Natural killer cell (primary cell): ENCODE measurements around the gene CASP8AP2. TPM values are rescaled to one million over a fixed set of nuclear protein-coding genes. Genes with fewer than 3 reads are reported as not detected.
"Not testable (repeated sequence)": the region's sequence is repeated elsewhere in the genome, so short reads cannot be mapped to it uniquely, and the experiment has no call there.

ENCODE experiments used
- ATAC-seq, 3 donors: fragments of 150-1000 bp in 2 of 3; fragments of 200-7000 bp in 1 of 3; cut with Tn5 transposase; 1 replicate in 1 of 3; 2 replicates in 2 of 3; pipeline ENCODE4 v1.10.0; 2021; ENCODE audit warnings: mild to moderate bottlenecking in 2 of 3, moderate library complexity in 2 of 3
- DNase-seq, 2 donors: peaks; one replicate each; pipeline versions ENCODE4 v3.0.0 to v3.0.0-alpha.2; 2013 to 2021; ENCODE audit warnings: mixed read lengths in 1 of 2
- H3K27ac ChIP-seq: one replicate; pipeline ENCODE4 v1.5.1; 2013; ENCODE audit warnings: mild to moderate bottlenecking, low read length
- H3K27me3 ChIP-seq: one replicate; pipeline ENCODE4 v1.6.1; 2013; ENCODE audit warnings: low read length; ENCODE audit not compliant: control insufficient read depth, insufficient read depth
- H3K36me3 ChIP-seq: one replicate; pipeline ENCODE4 v1.6.1; 2013; ENCODE audit warnings: low read length; ENCODE audit not compliant: control insufficient read depth, insufficient read depth
- H3K4me1 ChIP-seq: one replicate; pipeline ENCODE4 v1.6.1; 2013; ENCODE audit warnings: low read length; ENCODE audit not compliant: control insufficient read depth, insufficient read depth
- H3K4me3 ChIP-seq: one replicate; pipeline ENCODE4 v1.5.1; 2013; ENCODE audit warnings: low read length
- H3K9me3 ChIP-seq: one replicate; pipeline ENCODE4 v1.6.1; 2013; ENCODE audit warnings: low read length; ENCODE audit not compliant: control insufficient read depth, insufficient read depth
- H3K27ac Mint-ChIP-seq, 2 donors: one replicate each; pipeline ENCODE4 v1.8.0; 2022; ENCODE audit warnings: mild to moderate bottlenecking in 2 of 2, mixed read lengths in 2 of 2, moderate library complexity in 1 of 2
- H3K27me3 Mint-ChIP-seq, 2 donors: one replicate each; pipeline ENCODE4 v1.8.0; 2022; ENCODE audit warnings: low read depth in 2 of 2, mixed read lengths in 2 of 2
- H3K36me3 Mint-ChIP-seq: one replicate; pipeline ENCODE4 v1.8.0; 2022; ENCODE audit warnings: mixed read lengths
- H3K4me1 Mint-ChIP-seq, 2 donors: one replicate each; pipeline ENCODE4 v1.8.0; 2022; ENCODE audit warnings: mixed read lengths in 2 of 2
- H3K4me3 Mint-ChIP-seq: one replicate; pipeline ENCODE4 v1.8.0; 2022; ENCODE audit warnings: mild to moderate bottlenecking, moderate library complexity, mixed read lengths
- H3K9me3 Mint-ChIP-seq, 2 donors: one replicate each; pipeline ENCODE4 v1.8.0; 2022; ENCODE audit warnings: mixed read lengths in 2 of 2
- WGBS: methylation state at CpG from one replicate; pipeline ENCODE4 v1.1.7; 2013; ENCODE audit warnings: missing lambda C conversion rate; ENCODE audit not compliant: insufficient coverage; 5-methylcytosine and 5-hydroxymethylcytosine counted together
- intact Hi-C: fragments of 100-400 bp; cut with micrococcal nuclease; formaldehyde crosslinking; loops from one replicate; pipeline ENCODE4 v1.14.2; 2022
- total RNA-seq, 4 donors: library from RNA; stranded (reverse); fragments of 120-200 nt in 1 of 4; gene quantifications; one replicate each; pipeline versions ENCODE4 v1.2.3 to v1.2.4, GENCODE V29; 2013 to 2022
- TF ChIP-seq, protein P1 (sequence below): fragments of 200-600 bp; IDR thresholded peaks from one replicate; pipeline ENCODE4 v1.8.0; 2022; ENCODE audit warnings: antibody characterized with exemption

The CASP8AP2 gene
- total RNA-seq, 3 donors from 2014 or later (not counting 1 experiment from before 2014, with no cell fraction given), result 24.3 to 31.8 (median 25.4) TPM

DNA sequence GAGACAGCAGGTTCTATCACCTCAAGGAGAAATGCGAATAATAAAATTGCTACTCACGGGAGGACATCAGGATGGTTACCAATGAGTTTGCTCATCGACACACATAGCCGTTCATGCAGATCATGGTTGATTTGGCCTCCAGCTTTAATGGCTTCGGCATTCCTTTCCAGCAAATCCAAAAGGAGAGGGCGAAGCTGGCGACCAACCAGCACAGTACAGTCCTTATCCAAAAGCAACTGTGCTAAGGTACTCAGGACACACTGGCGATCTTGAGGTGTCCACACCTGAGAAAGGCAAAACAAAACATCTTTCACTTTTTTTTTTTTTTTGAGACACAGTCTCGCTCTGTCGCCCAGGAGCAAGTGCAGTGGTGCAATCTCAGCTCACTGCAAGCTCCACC lies 26.4 kb upstream of the CASP8AP2 start:
- TF ChIP-seq, protein P1, sequence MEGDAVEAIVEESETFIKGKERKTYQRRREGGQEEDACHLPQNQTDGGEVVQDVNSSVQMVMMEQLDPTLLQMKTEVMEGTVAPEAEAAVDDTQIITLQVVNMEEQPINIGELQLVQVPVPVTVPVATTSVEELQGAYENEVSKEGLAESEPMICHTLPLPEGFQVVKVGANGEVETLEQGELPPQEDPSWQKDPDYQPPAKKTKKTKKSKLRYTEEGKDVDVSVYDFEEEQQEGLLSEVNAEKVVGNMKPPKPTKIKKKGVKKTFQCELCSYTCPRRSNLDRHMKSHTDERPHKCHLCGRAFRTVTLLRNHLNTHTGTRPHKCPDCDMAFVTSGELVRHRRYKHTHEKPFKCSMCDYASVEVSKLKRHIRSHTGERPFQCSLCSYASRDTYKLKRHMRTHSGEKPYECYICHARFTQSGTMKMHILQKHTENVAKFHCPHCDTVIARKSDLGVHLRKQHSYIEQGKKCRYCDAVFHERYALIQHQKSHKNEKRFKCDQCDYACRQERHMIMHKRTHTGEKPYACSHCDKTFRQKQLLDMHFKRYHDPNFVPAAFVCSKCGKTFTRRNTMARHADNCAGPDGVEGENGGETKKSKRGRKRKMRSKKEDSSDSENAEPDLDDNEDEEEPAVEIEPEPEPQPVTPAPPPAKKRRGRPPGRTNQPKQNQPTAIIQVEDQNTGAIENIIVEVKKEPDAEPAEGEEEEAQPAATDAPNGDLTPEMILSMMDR, result no peak
- ATAC-seq, result no peak
- intact Hi-C loops, result no loop called here
- Histone ChIP-seq H3K9me3 (no peaks in the 10 kb centered on the region), H3K4me3 (no peak overlapping the region), H3K27me3 (no peaks in the 10 kb centered on the region), H3K4me1 (no peaks in the 10 kb centered on the region), H3K36me3 (peaks cover 9% of the 10 kb centered on the region), H3K27ac (no peak overlapping the region)
- peaks cover 5 to 7% of the 10 kb centered on the region in 2 donors for H3K4me1 Mint-ChIP-seq
- H3K27me3 Mint-ChIP-seq, result no peaks in the 10 kb centered on the region
- H3K36me3 Mint-ChIP-seq, result no peaks in the 10 kb centered on the region
- 96% methylated on average over 10 of the region's 10 CpGs for WGBS
- H3K4me3 Mint-ChIP-seq, result no peak overlapping the region
- H3K9me3 Mint-ChIP-seq, result no peaks in the 10 kb centered on the region
- no peak overlapping the region for H3K27ac Mint-ChIP-seq
- no peak for DNase-seq

DNA sequence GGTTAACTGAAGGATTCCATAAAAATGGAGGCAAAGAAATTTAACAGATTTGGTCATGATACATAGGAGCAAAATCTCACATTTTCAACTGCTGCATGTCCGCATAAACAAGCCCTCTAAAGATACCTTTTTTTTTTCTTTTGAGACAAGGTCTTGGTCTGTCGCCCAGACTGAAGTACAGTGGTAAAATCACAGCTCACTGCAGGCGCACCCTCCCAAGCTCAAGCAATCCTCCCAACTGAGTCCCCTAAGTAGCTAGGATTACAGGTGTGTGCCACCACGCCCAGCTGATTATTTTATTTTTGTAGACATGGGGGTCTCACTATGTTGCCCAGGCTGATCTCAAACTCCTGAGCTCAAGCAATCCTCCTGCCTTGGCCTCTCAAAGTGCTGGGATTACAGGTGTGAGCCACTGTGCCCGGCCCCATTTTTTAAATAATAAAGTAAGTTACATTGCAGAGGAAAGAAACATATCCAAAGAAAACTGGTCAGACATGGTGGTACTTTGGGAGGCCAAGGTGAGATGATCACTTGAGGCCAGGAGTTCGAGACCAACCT lies 23.8 kb upstream of the CASP8AP2 start:
- intact Hi-C loops, result no loop called here
- TF ChIP-seq, protein P1, result no peak
- Histone ChIP-seq H3K4me3 (no peak overlapping the region), H3K27me3 (no peaks in the 10 kb centered on the region), H3K36me3 (no peaks in the 10 kb centered on the region), H3K9me3 (no peaks in the 10 kb centered on the region), H3K4me1 (no peaks in the 10 kb centered on the region), H3K27ac (no peak overlapping the region)
- H3K4me1 Mint-ChIP-seq, result peaks cover 5 to 6% of the 10 kb centered on the region in 2 donors
- H3K4me3 Mint-ChIP-seq, result no peak overlapping the region
- no peaks in the 10 kb centered on the region for H3K27me3 Mint-ChIP-seq
- 76% methylated on average over 6 of the region's 6 CpGs for WGBS
- DNase-seq (no peak), ATAC-seq (no peak)
- no peaks in the 10 kb centered on the region for H3K9me3 Mint-ChIP-seq
- H3K27ac Mint-ChIP-seq, result no peak overlapping the region
- H3K36me3 Mint-ChIP-seq, result no peaks in the 10 kb centered on the region

DNA sequence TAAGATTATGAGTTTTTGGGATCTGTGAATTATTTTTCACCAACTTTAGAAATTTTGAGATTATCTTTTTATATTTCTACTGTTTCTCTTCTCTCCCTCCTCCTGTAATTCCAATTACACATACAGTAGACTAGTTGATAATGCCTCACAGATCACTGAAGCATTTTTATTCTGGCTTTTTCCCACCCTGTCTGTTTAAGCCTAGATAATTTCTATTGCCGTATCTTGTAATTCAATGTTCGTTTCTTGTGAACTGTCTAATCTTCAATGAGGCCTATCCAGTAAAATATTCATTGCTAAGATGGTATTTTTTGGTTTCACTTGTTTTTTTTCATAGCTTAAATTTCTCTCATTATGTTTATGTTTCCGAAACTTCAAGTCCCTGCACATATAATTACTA lies 22.1 kb upstream of the CASP8AP2 start:
- TF ChIP-seq, protein P1, result no peak
- intact Hi-C loops, result no loop called here
- 100% methylated on average over 2 of the region's 3 CpGs for WGBS
- Histone ChIP-seq H3K27ac (no peak overlapping the region), H3K4me3 (no peak overlapping the region), H3K27me3 (no peaks in the 10 kb centered on the region), H3K4me1 (no peaks in the 10 kb centered on the region), H3K9me3 (no peaks in the 10 kb centered on the region), H3K36me3 (no peaks in the 10 kb centered on the region)
- Mint-ChIP-seq H3K4me1 (peaks cover 5 to 6% of the 10 kb centered on the region in 2 donors), H3K27ac (no peak overlapping the region), H3K27me3 (no peaks in the 10 kb centered on the region), H3K36me3 (no peaks in the 10 kb centered on the region), H3K4me3 (no peak overlapping the region), H3K9me3 (no peaks in the 10 kb centered on the region)
- DNase-seq, result no peak
- ATAC-seq, result no peak

DNA sequence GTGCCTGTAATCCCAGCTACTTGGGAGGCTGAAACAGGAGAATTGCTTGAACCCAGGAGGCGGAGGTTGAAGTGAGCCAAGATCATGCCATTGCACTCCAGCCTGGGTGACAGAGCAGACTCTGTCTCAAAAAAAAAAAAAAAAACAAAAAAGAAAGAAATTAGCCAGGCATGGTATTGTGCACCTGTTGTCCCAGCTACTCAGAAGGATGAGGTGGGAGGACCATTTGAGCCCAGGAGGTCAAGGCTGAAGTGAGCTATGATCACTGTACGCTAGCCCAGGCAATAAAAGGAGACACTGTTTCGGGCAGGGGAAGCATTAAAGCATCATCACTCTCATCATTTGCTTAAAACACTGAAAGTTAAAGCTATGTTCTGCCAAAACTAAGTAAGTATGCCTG lies 16.3 kb upstream of the CASP8AP2 start:
- H3K27me3 Mint-ChIP-seq, H3K9me3 Mint-ChIP-seq, H3K27ac ChIP-seq, intact Hi-C loops, H3K4me1 ChIP-seq, H3K27me3 ChIP-seq, H3K4me3 Mint-ChIP-seq, H3K36me3 ChIP-seq, H3K27ac Mint-ChIP-seq, DNase-seq, ATAC-seq, H3K9me3 ChIP-seq, H3K4me3 ChIP-seq, H3K36me3 Mint-ChIP-seq: not testable (repeated sequence)
- H3K4me1 Mint-ChIP-seq, result peaks cover 13% of the 10 kb centered on the region in 2 donors
- 98% methylated on average over 3 of the region's 3 CpGs for WGBS
